GF-D8 (cell line): ENCODE results near the gene INS.

Experiments used
- DNase-seq: peaks from one replicate; lab custom pipeline; 2025; lab: John Stamatoyannopoulos, UW

The INS gene

GRCh38 chr11:2160736-2161259 lies at the start of gene INS:
Gene INS (minus strand): TSS chr11:2161209. CDS start chr11:2160971, 238 bp downstream.
- DNase-seq, result no peak

- DNase-seq, result no peak
Measured at GRCh38 chr11:2210366-2211112, 49.5 kb upstream of the INS start.

GRCh38 chr11:2209900-2210321 lies 48.9 kb upstream of the INS start:
- no peak for DNase-seq

- no peak for DNase-seq
Measured at GRCh38 chr11:2209370-2209801, 48.4 kb upstream of the INS start.

GRCh38 chr11:2208691-2209369 lies 47.8 kb upstream of the INS start:
- no peak for DNase-seq

GRCh38 chr11:2207773-2208621 lies 47.0 kb upstream of the INS start:
- no peak for DNase-seq

GRCh38 chr11:2207212-2207611 lies 46.2 kb upstream of the INS start:
- no peak for DNase-seq

- DNase-seq, result no peak
Measured at GRCh38 chr11:2205981-2206690, 45.1 kb upstream of the INS start.

- DNase-seq, result no peak
Measured at GRCh38 chr11:2205214-2205720, 44.3 kb upstream of the INS start.

- DNase-seq, result no peak
Measured at GRCh38 chr11:2204361-2205213, 43.6 kb upstream of the INS start.

GRCh38 chr11:2203440-2204259 lies 42.6 kb upstream of the INS start:
- no peak for DNase-seq

- DNase-seq, result no peak
Measured at GRCh38 chr11:2202900-2203439, 42.0 kb upstream of the INS start.

- DNase-seq, result no peak
Measured at GRCh38 chr11:2202071-2202899, 41.3 kb upstream of the INS start.

GRCh38 chr11:2201542-2201941 lies 40.5 kb upstream of the INS start:
- DNase-seq, result no peak

GRCh38 chr11:2200957-2201519 lies 40.0 kb upstream of the INS start:
- DNase-seq, result no peak

GRCh38 chr11:2200536-2200935 lies 39.5 kb upstream of the INS start:
- DNase-seq, result no peak

GRCh38 chr11:2199466-2200341 lies 38.7 kb upstream of the INS start:
- DNase-seq, result no peak
